Retinal pigment epithelial cell (primary cell): Measurements from ENCODE around the gene DGCR2.

ENCODE experiments used
- DNase-seq: peaks from one replicate; pipeline ENCODE4 v3.0.0-alpha.2; 2010; ENCODE audit warnings: low read depth
- H3K4me3 ChIP-seq: 2 replicates; pipeline ENCODE4 v1.5.1; 2011; ENCODE audit warnings: mild to moderate bottlenecking, low read length, control low read depth, moderate library complexity
- TF ChIP-seq, protein P1 (sequence below): conservative IDR thresholded peaks from 2 replicates; pipeline ENCODE4 v1.5.1; 2011; ENCODE audit warnings: low read depth, low read length, control low read depth, inconsistent platforms

DGCR2 gene

DNA sequence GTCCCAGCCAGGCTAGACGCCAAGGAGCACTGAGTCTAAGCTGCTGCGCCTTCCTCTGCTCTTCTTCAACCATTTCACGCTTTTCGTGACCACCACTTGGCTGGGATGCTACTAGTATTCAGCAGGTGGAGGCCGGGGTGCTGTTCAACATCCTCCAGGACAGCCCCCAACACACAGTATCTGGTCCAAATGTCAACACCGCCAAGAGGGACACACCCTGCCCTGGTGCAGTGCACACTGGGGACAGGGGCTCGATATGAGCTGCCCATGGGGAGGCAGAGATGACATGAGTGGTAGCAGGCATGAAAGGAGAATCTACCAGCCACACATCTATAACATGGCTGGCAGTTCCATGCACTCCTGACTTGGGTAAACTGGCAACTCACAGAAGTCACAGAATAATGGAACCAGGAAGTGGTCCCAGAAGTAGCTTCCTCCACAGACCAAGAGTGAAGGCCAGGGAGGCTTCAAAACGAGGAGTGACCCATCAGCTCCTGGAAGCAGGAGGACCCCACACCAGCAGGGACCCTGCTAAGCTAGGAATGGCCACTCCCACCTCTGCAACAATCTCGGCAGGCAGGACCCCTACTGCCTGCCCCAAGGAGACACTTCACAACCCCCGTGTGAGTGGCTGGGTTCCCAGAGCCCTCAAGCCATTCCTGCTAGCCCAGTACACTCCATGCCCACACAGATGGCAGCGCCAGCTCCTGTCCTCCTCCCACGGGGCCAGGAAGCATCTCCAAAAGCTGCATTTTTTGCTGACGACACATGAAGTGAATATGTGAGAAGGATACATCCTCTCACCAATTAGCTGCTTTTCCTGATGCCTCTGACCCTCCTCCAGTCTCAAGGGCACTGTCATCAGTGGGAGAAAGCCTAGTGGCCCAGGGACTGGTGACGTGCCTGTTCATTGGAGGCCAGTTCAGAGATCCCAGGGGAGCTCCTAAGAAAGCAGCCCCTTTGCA is 78.8 kb downstream of the DGCR2 start:
- no peak for DNase-seq
- H3K4me3 ChIP-seq: no peak overlapping the region
- TF ChIP-seq, protein P1, sequence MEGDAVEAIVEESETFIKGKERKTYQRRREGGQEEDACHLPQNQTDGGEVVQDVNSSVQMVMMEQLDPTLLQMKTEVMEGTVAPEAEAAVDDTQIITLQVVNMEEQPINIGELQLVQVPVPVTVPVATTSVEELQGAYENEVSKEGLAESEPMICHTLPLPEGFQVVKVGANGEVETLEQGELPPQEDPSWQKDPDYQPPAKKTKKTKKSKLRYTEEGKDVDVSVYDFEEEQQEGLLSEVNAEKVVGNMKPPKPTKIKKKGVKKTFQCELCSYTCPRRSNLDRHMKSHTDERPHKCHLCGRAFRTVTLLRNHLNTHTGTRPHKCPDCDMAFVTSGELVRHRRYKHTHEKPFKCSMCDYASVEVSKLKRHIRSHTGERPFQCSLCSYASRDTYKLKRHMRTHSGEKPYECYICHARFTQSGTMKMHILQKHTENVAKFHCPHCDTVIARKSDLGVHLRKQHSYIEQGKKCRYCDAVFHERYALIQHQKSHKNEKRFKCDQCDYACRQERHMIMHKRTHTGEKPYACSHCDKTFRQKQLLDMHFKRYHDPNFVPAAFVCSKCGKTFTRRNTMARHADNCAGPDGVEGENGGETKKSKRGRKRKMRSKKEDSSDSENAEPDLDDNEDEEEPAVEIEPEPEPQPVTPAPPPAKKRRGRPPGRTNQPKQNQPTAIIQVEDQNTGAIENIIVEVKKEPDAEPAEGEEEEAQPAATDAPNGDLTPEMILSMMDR: no peak

DNA sequence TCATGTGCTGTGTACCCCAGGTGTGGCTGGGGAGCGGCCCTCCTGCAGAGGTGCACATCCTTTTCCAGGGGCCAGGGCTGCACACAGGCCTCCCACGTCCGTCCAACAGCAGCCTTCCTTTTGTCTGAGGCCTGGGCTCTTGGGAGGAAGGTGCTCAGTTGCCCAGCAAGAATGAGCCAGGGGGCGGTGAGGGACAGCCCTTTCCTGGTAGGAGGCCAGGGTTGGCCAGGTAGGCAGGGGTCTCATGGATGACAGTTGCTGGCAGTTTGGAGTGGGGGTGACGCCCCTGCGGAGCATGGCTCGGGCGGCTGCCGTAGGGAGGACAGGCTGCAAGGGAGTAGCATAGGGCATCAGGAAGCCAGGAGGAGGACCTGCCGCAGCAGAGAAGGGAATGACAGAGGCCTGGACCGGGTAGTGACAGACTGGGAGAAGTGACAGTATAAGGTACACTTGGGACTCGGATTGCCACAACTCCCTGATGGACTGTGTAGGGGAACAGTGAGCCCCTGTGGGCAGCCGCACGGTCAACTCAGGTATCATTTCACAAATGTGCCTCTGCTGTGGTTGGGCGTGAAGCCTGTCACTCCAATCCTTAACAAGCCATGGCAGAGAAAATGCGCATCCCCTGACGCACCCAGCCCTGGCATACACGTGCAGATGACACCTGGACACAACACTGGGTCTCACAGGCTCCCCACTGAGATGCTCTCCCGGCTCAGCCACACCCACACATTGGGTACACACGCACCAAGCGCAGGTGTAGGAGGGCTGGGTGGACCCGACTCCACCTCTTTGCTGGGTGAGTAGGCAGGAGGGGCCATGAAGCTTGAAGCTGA is 79.7 kb downstream of the DGCR2 start:
- H3K4me3 ChIP-seq: no peak overlapping the region
- DNase-seq: no peak
- TF ChIP-seq, protein P1: no peak

DNA sequence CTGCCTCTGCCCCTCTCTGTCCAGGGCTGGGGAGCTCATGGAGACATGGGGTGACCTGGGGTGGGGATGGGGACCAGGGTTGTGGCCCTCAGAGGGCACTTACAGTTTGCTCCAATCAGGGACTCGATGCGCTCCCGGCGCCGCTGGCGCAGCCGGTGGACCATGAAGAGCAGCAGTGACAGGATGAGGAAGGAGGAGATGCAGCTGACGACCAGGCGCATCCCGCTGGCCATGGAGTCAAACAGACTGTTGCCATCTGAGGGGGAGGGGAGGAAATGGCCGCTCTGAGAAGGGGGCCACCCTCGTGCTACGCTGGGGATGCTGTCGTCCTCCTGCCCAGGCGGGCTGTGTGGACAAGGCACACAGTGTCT is 80.5 kb downstream of the DGCR2 start:
- TF ChIP-seq, protein P1: no peak
- H3K4me3 ChIP-seq: no peak overlapping the region
- no peak for DNase-seq

DNA sequence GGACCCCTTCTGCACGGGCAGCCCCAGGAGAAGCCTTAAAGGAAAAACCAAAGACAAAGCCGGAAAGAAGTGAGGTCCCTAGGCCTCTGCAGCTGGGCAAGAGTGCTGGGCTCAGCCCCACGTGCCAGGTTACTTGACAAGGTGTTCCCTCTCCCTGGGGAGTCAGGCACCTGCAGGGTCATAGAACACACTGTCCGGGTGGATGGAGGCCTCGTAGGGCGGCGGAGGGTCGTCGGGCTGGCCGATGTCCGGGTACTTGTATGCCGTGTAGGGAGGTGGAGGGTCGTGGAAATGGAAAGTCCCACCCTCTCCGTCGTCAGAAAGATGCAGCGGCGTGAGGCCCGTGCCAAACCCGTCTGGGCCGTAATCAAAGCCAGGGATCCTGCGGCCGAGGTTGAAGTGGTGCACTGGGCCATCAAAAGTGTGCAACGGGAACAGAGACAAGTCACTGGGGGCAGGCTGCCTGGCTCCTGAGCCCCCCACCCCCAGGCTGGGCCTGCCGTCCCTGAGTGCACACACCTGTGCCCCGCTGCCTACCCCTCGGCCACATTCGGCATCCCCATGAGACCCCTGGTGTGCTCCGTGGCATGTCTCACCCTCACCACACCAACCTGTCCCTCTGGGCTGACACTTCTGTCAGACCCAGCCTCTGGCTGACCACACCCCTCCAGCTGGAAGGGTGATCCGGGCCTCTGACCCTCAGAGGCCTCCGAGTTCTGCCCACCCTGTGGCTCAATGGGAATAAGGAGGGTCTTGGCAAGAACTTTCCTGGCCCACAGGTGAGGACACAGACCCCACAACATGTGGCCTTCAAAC is 81.1 kb downstream of the DGCR2 start:
- no peak overlapping the region for H3K4me3 ChIP-seq
- no peak for DNase-seq
- TF ChIP-seq, protein P1: no peak

DNA sequence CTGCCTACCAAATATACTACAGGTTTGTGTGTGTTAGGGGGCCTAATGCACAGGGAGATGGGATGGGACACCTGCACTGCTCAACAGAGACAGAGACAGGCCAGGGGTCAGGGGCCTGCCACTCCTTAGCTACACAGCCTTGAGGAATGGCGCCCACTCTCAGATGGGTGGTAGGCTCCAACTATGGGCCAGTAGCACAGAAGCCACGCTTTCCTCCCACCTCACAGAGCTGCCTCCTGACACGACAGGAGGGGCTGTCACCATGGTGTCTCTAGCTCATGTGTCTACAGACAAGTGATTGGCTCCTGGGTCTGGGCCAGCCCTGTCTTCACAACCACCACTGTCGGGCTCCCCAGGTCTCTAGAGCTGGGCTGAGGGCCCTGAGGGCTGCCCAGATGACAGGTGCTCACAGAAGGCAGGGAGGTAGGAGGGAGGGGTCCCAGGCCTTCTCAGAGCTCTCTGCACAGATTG is 81.8 kb downstream of the DGCR2 start:
- DNase-seq: no peak
- no peak overlapping the region for H3K4me3 ChIP-seq
- TF ChIP-seq, protein P1: no peak

DNA sequence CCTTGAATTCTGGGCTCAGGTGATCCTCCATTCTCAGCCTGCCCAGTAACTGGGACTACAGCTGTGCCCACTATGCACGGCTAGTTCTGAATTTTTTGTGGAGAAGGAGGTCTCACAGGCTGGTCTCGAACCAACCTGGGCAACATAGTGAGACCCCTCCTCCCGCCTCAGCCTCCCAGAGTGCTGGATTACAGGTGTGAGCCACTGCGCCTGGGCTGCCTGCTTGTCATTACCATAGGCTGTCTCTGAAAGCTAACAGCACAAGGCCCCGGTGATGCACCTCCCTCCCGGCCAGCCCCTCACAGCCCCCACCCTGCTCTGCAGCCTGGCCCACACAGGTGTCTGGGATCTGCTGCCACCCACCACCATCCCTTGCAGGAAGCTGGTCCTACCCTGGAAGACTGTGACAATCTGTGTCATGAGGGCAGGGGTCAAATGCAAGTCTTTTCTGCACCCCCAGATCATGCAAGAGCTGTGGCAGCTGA is 82.4 kb downstream of the DGCR2 start:
- TF ChIP-seq, protein P1: no peak
- DNase-seq: no peak
- no peak overlapping the region for H3K4me3 ChIP-seq
